Left lung (tissue), 14 donors: Measurements from ENCODE around the gene OPRPN. TPM values are rescaled to one million over a fixed set of nuclear protein-coding genes. Genes with fewer than 3 reads are reported as not detected.

Source experiments
- ATAC-seq: fragments of 200-7000 bp; cut with Tn5 transposase; one replicate; pipeline ENCODE4 v1.9.1; 2020; ENCODE audit warnings: moderate library complexity
- DNase-seq, 4 donors: peaks; one replicate each; pipeline ENCODE4 v3.0.0-alpha.2; 2013 to 2020
- H3K27ac ChIP-seq, 2 donors: fragments of 200-600 bp; sonication (generic) in 1 of 2; one replicate each; pipeline versions ENCODE4 v1.5.0 to v1.8.0; 2020 to 2021
- H3K27me3 ChIP-seq, 2 donors: fragments of 200-600 bp; sonication (generic) in 1 of 2; one replicate each; pipeline versions ENCODE4 v1.5.0 to v1.8.0; 2020 to 2021
- H3K36me3 ChIP-seq, 2 donors: fragments of 200-600 bp; sonication (generic) in 1 of 2; one replicate each; pipeline versions ENCODE4 v1.5.0 to v1.8.0; 2020 to 2021
- H3K4me1 ChIP-seq, 2 donors: fragments of 200-600 bp; one replicate each; pipeline ENCODE4 v1.8.0; 2021
- H3K4me3 ChIP-seq, 2 donors: fragments of 200-600 bp; sonication (generic) in 1 of 2; one replicate each; pipeline versions ENCODE4 v1.5.0 to v1.8.0; 2020 to 2021; ENCODE audit warnings: mild to moderate bottlenecking in 1 of 2
- H3K9me3 ChIP-seq, 2 donors: fragments of 200-600 bp; sonication (generic) in 1 of 2; one replicate each; pipeline versions ENCODE4 v1.5.0 to v1.8.0; 2020 to 2021
- intact Hi-C, 2 donors: fragments of 100-400 bp; cut with DNase I; formaldehyde crosslinking; loops; one replicate each; pipeline versions ENCODE4 v1.11.2 to v1.14.2; 2022
- long read RNA-seq, 12 donors: library from polyadenylated mRNA in 2 of 12; unstranded in 2 of 12; transcript quantifications; one replicate each; pipeline ENCODE4 v2.0.0 and lab custom pipeline, GENCODE V29; 2019 to 2026
- polyA plus RNA-seq, 6 donors: library from polyadenylated mRNA; unstranded; fragments of 120-200 nt; gene quantifications; one replicate each; pipeline ENCODE4 v1.2.1, GENCODE V29; 2013; ENCODE audit not compliant: insufficient read length in 6 of 6
- total RNA-seq, 2 donors: library from RNA; stranded (reverse); fragmentation: NEBNext Ultra II Directional; extraction: Animal tissue kit (Norgen Biotek cat#: 25700); gene quantifications; one replicate each; pipeline ENCODE4 v1.2.1, GENCODE V29; 2021
- TF ChIP-seq, protein P1 (sequence below), 2 donors: fragments of 200-600 bp; sonication (generic) in 1 of 2; IDR thresholded peaks; one replicate each; pipeline versions ENCODE4 v1.5.0 to v1.8.0; 2021; ENCODE audit warnings: antibody characterized with exemption in 2 of 2
- donor health status: DM: no; HTN: yes; CAD: no.
- donor health status: DM: no; HTN: no; CAD: no.

The OPRPN gene
- total RNA-seq (not detected), polyA plus RNA-seq (not detected)
- long read RNA-seq, donor 1, result 0 reads
- long read RNA-seq, donor 2, result 0 reads
- long read RNA-seq, donor 3, result 0 reads
- long read RNA-seq, donor 4, result 0 reads
- long read RNA-seq, donor 5, result 0 reads
- long read RNA-seq, donor 6, result 0 reads
- long read RNA-seq, donor 7, result 0 reads
- long read RNA-seq, donor 8, result 0 reads
- long read RNA-seq, donor 9, result 0 reads
- long read RNA-seq, donor 10, result 0 reads
- long read RNA-seq, donor 11, result 0 reads
- long read RNA-seq, donor 12, result 0 reads

- intact Hi-C loops, result no loop called here
- H3K27me3 ChIP-seq, result no peaks in the 10 kb centered on the region
- TF ChIP-seq, protein P1, sequence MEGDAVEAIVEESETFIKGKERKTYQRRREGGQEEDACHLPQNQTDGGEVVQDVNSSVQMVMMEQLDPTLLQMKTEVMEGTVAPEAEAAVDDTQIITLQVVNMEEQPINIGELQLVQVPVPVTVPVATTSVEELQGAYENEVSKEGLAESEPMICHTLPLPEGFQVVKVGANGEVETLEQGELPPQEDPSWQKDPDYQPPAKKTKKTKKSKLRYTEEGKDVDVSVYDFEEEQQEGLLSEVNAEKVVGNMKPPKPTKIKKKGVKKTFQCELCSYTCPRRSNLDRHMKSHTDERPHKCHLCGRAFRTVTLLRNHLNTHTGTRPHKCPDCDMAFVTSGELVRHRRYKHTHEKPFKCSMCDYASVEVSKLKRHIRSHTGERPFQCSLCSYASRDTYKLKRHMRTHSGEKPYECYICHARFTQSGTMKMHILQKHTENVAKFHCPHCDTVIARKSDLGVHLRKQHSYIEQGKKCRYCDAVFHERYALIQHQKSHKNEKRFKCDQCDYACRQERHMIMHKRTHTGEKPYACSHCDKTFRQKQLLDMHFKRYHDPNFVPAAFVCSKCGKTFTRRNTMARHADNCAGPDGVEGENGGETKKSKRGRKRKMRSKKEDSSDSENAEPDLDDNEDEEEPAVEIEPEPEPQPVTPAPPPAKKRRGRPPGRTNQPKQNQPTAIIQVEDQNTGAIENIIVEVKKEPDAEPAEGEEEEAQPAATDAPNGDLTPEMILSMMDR (IDR thresholded peaks at IDR 0.05), result no peak
- no peaks in the 10 kb centered on the region for H3K4me1 ChIP-seq
- DNase-seq (no peak), ATAC-seq (no peak)
- H3K27ac ChIP-seq, result no peak within 1 kb of the TSS
- H3K4me3 ChIP-seq, result no peak within 1 kb of the TSS
- no peaks in the 10 kb centered on the region for H3K9me3 ChIP-seq
- no peaks in the 10 kb centered on the region for H3K36me3 ChIP-seq
Observed at GRCh38 chr4:70397580-70397979, at the start of gene OPRPN. OPRPN (plus strand) TSS chr4:70397940; CDS start chr4:70399286, 1,346 bp downstream.

DNA sequence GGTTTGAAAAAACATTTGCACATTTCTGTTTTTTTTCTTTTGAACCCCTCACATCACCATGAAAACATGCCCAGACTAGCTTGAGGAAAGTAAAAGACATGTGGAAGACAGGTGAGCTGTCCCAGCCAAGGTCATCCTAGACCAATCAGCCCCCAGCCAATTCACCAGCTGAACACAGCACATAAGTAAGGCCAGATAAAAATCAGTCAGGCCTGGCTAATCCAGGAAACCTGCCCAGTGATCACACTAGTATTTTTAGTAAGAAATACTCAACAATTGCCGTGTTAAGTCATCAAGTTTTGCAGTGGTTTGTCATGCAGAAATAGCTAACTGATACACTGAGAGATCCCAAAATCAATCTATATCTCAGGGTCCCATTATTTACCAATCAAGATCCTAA lies 41.6 kb upstream of the OPRPN start:
- H3K4me3 ChIP-seq, result no peak overlapping the region
- H3K4me1 ChIP-seq, result no peaks in the 10 kb centered on the region
- H3K27ac ChIP-seq, result no peak overlapping the region
- ATAC-seq, result no peak
- TF ChIP-seq, protein P1 (IDR thresholded peaks at IDR 0.05), result no peak
- H3K9me3 ChIP-seq, result no peaks in the 10 kb centered on the region
- H3K27me3 ChIP-seq, result no peaks in the 10 kb centered on the region
- DNase-seq, result no peak
- no peaks in the 10 kb centered on the region for H3K36me3 ChIP-seq
- intact Hi-C loops, result no loop called here

DNA sequence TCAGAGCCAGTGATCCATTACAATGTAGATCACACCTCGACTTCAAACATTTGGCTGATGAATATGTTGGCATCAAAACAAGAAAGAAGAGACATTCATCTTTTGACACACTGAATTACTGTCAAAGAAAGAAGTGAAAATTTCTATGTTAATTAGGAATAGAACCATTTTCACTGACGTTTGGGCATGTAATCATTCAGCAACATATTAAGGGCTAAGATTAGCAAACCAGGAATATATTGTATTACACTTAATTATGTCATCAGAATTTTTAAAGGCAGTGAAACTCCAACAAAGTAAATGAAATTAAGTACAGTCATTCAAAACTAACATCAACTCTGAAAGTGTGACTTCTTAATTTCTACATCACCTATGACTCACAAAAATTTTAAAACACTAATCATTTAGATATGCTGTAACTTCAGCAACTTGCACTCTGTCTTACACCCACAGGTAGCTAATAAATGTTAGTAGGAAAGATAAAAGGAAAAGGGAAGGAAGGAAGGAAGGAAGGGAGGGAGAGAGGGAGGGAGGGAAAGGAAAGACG lies 38.6 kb upstream of the OPRPN start:
- Histone ChIP-seq H3K9me3 (no peaks in the 10 kb centered on the region), H3K4me3 (no peak overlapping the region), H3K4me1 (no peaks in the 10 kb centered on the region), H3K36me3 (no peaks in the 10 kb centered on the region), H3K27me3 (no peaks in the 10 kb centered on the region), H3K27ac (no peak overlapping the region)
- ATAC-seq (no peak), DNase-seq (no peak)
- TF ChIP-seq, protein P1 (IDR thresholded peaks at IDR 0.05), result no peak
- intact Hi-C loops, result no loop called here

- DNase-seq (no peak), ATAC-seq (no peak)
- H3K4me1 ChIP-seq, result no peaks in the 10 kb centered on the region
- intact Hi-C loops, result no loop called here
- H3K9me3 ChIP-seq, result no peaks in the 10 kb centered on the region
- TF ChIP-seq, protein P1 (IDR thresholded peaks at IDR 0.05), result no peak
- no peaks in the 10 kb centered on the region for H3K36me3 ChIP-seq
- H3K27me3 ChIP-seq, result no peaks in the 10 kb centered on the region
- H3K27ac ChIP-seq, result no peak within 1 kb of the TSS
- no peak within 1 kb of the TSS for H3K4me3 ChIP-seq
Observed at GRCh38 chr4:70360460-70360859, 37.3 kb upstream of the OPRPN start, which contains the start of gene SMR3A. SMR3A (plus strand) TSS chr4:70360760; CDS start chr4:70362116, 1,356 bp downstream.

GRCh38 chr4:70364002-70364401 lies 33.7 kb upstream of the OPRPN start:
- ATAC-seq, result no peak
- TF ChIP-seq, protein P1 (IDR thresholded peaks at IDR 0.05), result no peak
- Histone ChIP-seq H3K9me3 (no peaks in the 10 kb centered on the region), H3K36me3 (no peaks in the 10 kb centered on the region), H3K27me3 (no peaks in the 10 kb centered on the region), H3K4me1 (no peaks in the 10 kb centered on the region), H3K27ac (no peak overlapping the region), H3K4me3 (no peak overlapping the region)
- intact Hi-C loops, result no loop called here
- no peak for DNase-seq
